22Rv1 (cell line): ENCODE results near the gene GNMT.

Source experiments
- ZFX ChIP-seq: fragments of 450-650 bp; IDR thresholded peaks from 2 replicates; pipeline ENCODE4 v1.6.1; 2017; ENCODE audit warnings: antibody characterized with exemption, borderline replicate concordance
- TF ChIP-seq, protein P1 (sequence below): fragments of 450-650 bp; IDR thresholded peaks from 2 replicates; pipeline ENCODE4 v1.5.1; 2017; ENCODE audit warnings: mild to moderate bottlenecking

DNA sequence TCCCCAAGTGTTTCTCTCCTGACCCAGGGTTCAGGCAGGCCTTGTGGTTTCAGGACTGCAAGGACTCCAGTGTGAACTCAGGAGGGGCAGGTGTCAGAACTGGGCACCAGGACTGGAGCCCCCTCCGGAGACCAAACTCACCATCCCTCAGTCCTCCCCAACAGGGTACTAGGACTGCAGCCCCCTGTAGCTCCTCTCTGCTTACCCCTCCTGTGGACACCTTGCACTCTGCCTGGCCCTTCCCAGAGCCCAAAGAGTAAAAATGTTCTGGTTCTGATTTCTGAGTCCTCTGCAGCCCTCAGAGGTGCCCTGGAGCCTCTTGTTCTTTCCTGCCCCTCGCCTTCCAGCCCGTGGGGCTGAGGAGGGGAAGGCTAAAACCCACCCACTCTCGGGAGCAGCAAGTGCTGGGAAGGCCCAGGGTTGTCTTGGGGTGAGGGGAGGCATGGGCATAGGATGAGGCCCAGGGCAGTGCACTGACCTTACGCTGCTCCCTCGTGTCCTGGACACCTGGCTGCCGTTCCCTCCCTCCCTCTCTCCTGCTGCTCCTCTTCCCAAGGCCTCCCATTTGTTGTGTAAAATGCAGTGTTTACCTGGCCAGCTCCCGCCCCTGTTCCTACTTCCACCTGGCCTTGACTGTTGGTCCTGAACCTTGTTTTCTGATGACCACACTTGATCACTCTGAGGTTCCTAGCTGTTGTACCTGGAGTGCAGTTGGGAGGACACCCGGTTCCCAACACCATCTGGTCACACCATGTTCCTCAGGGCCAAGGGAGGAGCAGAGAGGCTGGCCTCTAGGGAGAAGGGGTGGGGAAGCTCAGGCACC is 21.4 kb upstream of the GNMT start:
- TF ChIP-seq, protein P1, sequence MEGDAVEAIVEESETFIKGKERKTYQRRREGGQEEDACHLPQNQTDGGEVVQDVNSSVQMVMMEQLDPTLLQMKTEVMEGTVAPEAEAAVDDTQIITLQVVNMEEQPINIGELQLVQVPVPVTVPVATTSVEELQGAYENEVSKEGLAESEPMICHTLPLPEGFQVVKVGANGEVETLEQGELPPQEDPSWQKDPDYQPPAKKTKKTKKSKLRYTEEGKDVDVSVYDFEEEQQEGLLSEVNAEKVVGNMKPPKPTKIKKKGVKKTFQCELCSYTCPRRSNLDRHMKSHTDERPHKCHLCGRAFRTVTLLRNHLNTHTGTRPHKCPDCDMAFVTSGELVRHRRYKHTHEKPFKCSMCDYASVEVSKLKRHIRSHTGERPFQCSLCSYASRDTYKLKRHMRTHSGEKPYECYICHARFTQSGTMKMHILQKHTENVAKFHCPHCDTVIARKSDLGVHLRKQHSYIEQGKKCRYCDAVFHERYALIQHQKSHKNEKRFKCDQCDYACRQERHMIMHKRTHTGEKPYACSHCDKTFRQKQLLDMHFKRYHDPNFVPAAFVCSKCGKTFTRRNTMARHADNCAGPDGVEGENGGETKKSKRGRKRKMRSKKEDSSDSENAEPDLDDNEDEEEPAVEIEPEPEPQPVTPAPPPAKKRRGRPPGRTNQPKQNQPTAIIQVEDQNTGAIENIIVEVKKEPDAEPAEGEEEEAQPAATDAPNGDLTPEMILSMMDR, result no peak
- TF ChIP-seq ZFX, result no peak
